ENCODE data around the gene TRMT112. TPM values are rescaled to one million over a fixed set of nuclear protein-coding genes. Genes with fewer than 3 reads are reported as not detected.

Gene TRMT112
- total RNA-seq, 1 experiment from 2014 or later: 341 TPM

DNA sequence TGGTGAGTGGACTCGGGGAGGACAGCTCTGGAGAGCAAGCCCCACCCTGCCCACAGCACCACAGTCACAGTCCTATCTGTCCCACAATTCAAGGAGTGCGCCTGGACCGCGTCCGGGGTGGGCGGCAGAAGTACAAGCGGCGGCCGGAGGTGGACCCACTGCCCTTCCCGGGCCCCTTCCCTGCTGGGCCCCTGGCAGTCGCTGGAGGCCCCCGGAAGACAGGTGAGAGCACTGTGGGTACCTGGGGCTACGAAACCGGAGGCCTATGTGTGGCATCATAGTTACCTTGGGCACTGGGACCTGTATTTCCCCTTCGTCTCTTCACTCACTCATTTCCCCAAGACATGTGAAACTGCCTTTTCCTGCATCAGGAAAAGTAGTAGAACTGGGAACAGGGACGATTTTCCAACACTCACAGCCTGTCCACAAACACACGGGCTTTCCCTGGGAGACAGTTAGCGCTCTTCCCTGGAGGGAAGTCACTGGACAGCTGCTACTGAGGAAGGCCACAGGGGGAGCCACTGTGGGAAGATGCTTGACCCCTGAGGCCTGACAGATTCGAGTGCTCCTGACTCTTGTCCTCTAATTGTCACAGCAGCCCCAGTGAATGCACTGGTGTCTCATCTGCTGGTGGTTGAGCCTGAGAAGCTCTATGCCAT lies 3.1 kb downstream of the TRMT112 start:
- Histone ChIP-seq H3K9me3 (ENCODE audit: control insufficient read depth, insufficient read depth, low read depth, low read length) (no peaks in the 10 kb centered on the region), H3K4me1 (ENCODE audit: control insufficient read depth, insufficient read depth, low read length) (peaks cover 22% of the 10 kb centered on the region), H3K4me3 (ENCODE audit: low read depth in 2 of 2, low read length in 2 of 2) (no peak overlapping the region), H3K36me3 (ENCODE audit: control insufficient read depth, insufficient read depth, low read length) (peaks cover 2% of the 10 kb centered on the region; the same call in 1 of the 2 replicates), H3K27me3 (ENCODE audit: control insufficient read depth, insufficient read depth, low read length) (no peaks in the 10 kb centered on the region), H3K27ac (ENCODE audit: low read length) (peak overlapping the region; percentile 32; the same call in 1 of the 2 replicates)
- ATAC-seq (no peak), DNase-seq (ENCODE audit: low read depth, low spot score) (no peak)
- in situ Hi-C loops (cut with HindIII; ENCODE audit: low pct_unique_long_range_greater_than_20kb, low sequenced_read_pairs) (no loop called here), intact Hi-C loops (cut with micrococcal nuclease; ENCODE audit: unreplicated experiment) (no loop called here)
- BruUV-seq (replicated peaks): no TSS peak
- TF ChIP-seq POLR2AphosphoS5 (IDR thresholded peaks at IDR 0.05; ENCODE audit: low read depth, low read length) (no peak), TCF7L2 (IDR thresholded peaks at IDR 0.05; ENCODE audit: low read depth, low read length) (no peak), SIN3A (IDR thresholded peaks at IDR 0.05; ENCODE audit: borderline replicate concordance, insufficient read depth, low read depth, low read length) (no peak)
- TF ChIP-seq, protein P1, sequence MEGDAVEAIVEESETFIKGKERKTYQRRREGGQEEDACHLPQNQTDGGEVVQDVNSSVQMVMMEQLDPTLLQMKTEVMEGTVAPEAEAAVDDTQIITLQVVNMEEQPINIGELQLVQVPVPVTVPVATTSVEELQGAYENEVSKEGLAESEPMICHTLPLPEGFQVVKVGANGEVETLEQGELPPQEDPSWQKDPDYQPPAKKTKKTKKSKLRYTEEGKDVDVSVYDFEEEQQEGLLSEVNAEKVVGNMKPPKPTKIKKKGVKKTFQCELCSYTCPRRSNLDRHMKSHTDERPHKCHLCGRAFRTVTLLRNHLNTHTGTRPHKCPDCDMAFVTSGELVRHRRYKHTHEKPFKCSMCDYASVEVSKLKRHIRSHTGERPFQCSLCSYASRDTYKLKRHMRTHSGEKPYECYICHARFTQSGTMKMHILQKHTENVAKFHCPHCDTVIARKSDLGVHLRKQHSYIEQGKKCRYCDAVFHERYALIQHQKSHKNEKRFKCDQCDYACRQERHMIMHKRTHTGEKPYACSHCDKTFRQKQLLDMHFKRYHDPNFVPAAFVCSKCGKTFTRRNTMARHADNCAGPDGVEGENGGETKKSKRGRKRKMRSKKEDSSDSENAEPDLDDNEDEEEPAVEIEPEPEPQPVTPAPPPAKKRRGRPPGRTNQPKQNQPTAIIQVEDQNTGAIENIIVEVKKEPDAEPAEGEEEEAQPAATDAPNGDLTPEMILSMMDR (IDR thresholded peaks at IDR 0.05): no peak; the same call in 1 of the 2 replicates
- TF ChIP-seq, protein P2, sequence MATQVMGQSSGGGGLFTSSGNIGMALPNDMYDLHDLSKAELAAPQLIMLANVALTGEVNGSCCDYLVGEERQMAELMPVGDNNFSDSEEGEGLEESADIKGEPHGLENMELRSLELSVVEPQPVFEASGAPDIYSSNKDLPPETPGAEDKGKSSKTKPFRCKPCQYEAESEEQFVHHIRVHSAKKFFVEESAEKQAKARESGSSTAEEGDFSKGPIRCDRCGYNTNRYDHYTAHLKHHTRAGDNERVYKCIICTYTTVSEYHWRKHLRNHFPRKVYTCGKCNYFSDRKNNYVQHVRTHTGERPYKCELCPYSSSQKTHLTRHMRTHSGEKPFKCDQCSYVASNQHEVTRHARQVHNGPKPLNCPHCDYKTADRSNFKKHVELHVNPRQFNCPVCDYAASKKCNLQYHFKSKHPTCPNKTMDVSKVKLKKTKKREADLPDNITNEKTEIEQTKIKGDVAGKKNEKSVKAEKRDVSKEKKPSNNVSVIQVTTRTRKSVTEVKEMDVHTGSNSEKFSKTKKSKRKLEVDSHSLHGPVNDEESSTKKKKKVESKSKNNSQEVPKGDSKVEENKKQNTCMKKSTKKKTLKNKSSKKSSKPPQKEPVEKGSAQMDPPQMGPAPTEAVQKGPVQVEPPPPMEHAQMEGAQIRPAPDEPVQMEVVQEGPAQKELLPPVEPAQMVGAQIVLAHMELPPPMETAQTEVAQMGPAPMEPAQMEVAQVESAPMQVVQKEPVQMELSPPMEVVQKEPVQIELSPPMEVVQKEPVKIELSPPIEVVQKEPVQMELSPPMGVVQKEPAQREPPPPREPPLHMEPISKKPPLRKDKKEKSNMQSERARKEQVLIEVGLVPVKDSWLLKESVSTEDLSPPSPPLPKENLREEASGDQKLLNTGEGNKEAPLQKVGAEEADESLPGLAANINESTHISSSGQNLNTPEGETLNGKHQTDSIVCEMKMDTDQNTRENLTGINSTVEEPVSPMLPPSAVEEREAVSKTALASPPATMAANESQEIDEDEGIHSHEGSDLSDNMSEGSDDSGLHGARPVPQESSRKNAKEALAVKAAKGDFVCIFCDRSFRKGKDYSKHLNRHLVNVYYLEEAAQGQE (IDR thresholded peaks at IDR 0.05; ENCODE audit: insufficient read depth in 1 of 2, low read depth in 2 of 2, low read length in 1 of 2): no peak
- ChIA-PET POLR2A (interaction anchor here (0.6 kb wide), 1 partner anchor 57 kb away, joined by 7 read pairs; no protein-coding TSS in a partner anchor), CTCF (interaction anchor here (0.8 to 1.4 kb wide), 2 partner anchors 38 to 43 kb away, joined by 3 to 6 read pairs; no protein-coding TSS in a partner anchor)

DNA sequence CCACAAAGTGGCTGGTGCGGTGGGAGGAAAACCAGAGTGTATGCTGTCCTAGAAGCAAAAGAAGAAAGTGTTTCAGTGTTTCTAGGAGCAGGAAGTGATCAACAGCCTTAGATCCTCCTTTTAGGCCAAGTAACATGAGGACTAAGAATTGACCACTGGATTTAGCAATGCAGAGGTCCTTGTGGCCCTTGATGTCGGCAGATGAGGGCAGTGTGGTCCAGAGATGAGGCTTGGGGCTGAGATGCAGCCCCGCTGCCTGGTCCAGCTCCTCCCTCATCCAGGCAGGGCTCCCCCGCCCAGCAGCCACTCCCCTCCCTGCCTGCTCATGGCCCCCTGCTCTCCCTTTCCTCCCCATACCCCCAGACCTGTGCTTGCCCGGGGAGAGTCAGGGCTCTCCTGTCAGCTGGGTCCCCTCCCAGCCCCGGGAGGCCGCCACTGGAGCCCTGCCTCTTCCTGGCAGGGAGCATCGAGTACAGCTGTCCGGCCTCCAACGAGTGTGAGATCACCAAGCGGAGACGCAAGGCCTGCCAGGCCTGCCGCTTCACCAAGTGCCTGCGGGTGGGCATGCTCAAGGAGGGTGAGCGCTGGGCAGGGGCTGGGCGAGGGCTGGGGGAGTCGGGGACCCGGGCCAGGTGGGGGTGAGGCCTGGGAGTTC lies 3.7 kb downstream of the TRMT112 start:
- POLR2A ChIA-PET: interaction anchor here (0.6 kb wide), 1 partner anchor 56 kb away, joined by 7 read pairs; no protein-coding TSS in a partner anchor
- Histone ChIP-seq H3K4me3 (ENCODE audit: low read depth in 2 of 2, low read length in 2 of 2) (no peak overlapping the region), H3K4me1 (ENCODE audit: control insufficient read depth, insufficient read depth, low read length) (peaks cover 16% of the 10 kb centered on the region), H3K9me3 (ENCODE audit: control insufficient read depth, insufficient read depth, low read depth, low read length) (no peaks in the 10 kb centered on the region), H3K27ac (ENCODE audit: low read length) (no peak overlapping the region), H3K36me3 (ENCODE audit: control insufficient read depth, insufficient read depth, low read length) (peaks cover 2% of the 10 kb centered on the region; the same call in 1 of the 2 replicates), H3K27me3 (ENCODE audit: control insufficient read depth, insufficient read depth, low read length) (no peaks in the 10 kb centered on the region)
- CTCF ChIA-PET: interaction anchor here (0.5 to 1.4 kb wide), 4 partner anchors 41 to 295 kb away, joined by 5 to 12 read pairs (median 7); no protein-coding TSS in a partner anchor
- TF ChIP-seq SIN3A (IDR thresholded peaks at IDR 0.05; ENCODE audit: borderline replicate concordance, insufficient read depth, low read depth, low read length) (no peak), TCF7L2 (IDR thresholded peaks at IDR 0.05; ENCODE audit: low read depth, low read length) (no peak), POLR2AphosphoS5 (IDR thresholded peaks at IDR 0.05; ENCODE audit: low read depth, low read length) (no peak)
- TF ChIP-seq, protein P1 (IDR thresholded peaks at IDR 0.05): no peak
- TF ChIP-seq, protein P2 (IDR thresholded peaks at IDR 0.05; ENCODE audit: insufficient read depth in 1 of 2, low read depth in 2 of 2, low read length in 1 of 2): no peak
- intact Hi-C loops (cut with micrococcal nuclease; ENCODE audit: unreplicated experiment): no loop called here
- in situ Hi-C loops (cut with HindIII; ENCODE audit: low pct_unique_long_range_greater_than_20kb, low sequenced_read_pairs): no loop called here
- ATAC-seq (no peak), DNase-seq (ENCODE audit: low read depth, low spot score) (no peak)
- BruUV-seq (replicated peaks): no TSS peak
